Skin epidermis (tissue), 12 donors: Measurements from ENCODE around the gene CELF5.
"Not testable (repeated sequence)": the region's sequence is repeated elsewhere in the genome, so short reads cannot be mapped to it uniquely, and the experiment has no call there.

Experiments
- H3K27ac ChIP-seq, 21 experiments: fragments of 200-600 bp; sonication (generic) in 11 of 21; one replicate each; pipeline ENCODE4 v1.5.0; 2020; ENCODE audit warnings: mild to moderate bottlenecking in 3 of 21, inconsistent platforms in 2 of 21, moderate library complexity in 2 of 21
- H3K4me3 ChIP-seq, 7 experiments: fragments of 200-600 bp; sonication (generic) in 2 of 7; one replicate each; pipeline ENCODE4 v1.5.0; 2020; ENCODE audit warnings: inconsistent platforms in 2 of 7, mild to moderate bottlenecking in 2 of 7, moderate library complexity in 1 of 7

The CELF5 gene

GRCh38 chr19:3203805-3204645 is 20.4 kb upstream of the CELF5 start:
- H3K27ac ChIP-seq, result no peak overlapping the region

DNA sequence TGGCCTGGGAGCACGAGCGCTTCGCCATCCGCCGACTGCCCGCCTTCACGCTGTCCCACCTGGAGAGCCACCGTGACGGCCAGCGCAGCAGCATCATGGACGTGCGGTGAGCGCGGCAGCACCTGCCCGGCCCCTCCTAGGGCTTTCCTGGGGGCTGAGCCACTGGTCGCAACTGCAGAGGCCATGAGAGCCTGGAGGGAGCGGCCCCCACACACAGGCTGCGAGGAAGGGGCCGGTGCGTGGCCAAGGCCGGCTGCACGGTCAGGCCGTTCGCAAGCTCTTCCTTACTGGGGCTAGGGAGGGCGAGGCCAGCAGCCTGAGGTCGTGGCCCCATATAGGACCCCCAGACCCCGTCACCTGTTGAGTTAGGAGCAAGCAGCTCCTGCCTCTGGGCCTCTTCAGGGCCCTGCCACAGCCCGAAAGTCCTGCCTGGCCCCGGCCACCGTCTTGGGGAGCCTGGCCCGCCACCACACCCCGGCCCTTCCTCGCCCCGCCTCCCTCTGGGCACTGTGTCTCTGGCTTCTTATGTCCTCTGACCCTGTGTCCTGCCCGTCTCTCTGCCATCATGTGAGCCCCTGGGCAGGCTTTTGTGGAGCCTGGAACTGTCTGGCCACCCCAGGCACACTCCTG is 19.7 kb upstream of the CELF5 start:
- Histone ChIP-seq H3K27ac (no peak overlapping the region), H3K4me3 (no peak overlapping the region)

More at GRCh38 chr19:3203805-3204645, 20.4 kb upstream of the CELF5 start:
- no peak overlapping the region for H3K4me3 ChIP-seq

DNA sequence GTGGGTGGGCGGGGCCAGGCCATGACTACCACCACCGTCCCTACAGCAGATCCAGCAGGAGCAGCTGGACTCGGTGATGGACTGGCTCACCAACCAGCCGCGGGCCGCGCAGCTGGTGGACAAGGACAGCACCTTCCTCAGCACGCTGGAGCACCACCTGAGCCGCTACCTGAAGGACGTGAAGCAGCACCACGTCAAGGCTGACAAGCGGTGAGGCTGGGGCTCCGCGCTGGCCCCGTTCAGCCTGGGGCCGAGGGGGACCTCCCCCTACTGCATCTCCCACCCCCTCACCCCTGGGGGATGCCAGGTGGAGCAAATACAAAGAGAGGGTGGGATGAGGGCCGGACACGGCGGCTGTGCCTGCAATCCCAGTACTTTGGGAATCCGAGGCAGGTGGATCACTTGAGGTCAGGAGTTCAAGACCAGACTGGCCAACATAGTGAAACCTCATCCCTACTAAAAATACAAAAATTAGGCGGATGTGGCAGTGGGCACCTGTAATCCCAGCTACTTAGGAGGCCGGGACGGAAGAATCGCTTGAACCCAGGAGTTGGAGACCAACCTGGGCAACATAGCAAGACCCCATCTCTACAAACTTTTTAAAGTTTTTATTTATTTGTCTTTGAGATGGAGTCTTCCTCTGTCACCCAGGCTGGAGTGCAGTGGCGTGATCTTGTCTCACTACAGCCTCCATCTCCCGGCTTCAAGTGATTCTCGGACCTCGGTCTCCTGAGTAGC is 18.1 kb upstream of the CELF5 start:
- no peak overlapping the region for H3K4me3 ChIP-seq
- H3K27ac ChIP-seq, result no peak overlapping the region

DNA sequence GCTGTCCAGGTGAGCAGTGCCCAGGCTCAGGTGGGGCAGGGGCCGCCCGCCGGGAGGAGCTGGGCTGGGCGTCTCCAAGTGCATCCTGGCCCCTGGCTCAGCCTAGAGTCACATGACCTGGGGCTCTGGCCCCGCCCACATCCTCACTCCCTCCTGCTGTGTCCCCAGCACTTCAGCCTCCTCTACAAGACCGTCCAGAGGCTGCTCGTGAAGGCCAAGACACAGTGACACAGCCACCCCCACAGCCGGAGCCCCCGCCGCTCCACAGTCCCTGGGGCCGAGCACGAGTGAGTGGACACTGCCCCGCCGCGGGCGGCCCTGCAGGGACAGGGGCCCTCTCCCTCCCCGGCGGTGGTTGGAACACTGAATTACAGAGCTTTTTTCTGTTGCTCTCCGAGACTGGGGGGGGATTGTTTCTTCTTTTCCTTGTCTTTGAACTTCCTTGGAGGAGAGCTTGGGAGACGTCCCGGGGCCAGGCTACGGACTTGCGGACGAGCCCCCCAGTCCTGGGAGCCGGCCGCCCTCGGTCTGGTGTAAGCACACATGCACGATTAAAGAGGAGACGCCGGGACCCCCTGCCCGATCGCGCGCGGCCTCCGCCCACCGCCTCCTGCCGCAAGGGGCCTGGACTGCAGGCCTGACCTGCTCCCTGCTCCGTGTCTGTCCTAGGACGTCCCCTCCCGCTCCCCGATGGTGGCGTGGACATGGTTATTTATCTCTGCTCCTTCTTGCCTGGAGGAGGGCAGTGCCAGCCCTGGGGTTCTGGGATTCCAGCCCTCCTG is 16.8 kb upstream of the CELF5 start:
- H3K4me3 ChIP-seq, result no peak overlapping the region
- no peak overlapping the region for H3K27ac ChIP-seq

DNA sequence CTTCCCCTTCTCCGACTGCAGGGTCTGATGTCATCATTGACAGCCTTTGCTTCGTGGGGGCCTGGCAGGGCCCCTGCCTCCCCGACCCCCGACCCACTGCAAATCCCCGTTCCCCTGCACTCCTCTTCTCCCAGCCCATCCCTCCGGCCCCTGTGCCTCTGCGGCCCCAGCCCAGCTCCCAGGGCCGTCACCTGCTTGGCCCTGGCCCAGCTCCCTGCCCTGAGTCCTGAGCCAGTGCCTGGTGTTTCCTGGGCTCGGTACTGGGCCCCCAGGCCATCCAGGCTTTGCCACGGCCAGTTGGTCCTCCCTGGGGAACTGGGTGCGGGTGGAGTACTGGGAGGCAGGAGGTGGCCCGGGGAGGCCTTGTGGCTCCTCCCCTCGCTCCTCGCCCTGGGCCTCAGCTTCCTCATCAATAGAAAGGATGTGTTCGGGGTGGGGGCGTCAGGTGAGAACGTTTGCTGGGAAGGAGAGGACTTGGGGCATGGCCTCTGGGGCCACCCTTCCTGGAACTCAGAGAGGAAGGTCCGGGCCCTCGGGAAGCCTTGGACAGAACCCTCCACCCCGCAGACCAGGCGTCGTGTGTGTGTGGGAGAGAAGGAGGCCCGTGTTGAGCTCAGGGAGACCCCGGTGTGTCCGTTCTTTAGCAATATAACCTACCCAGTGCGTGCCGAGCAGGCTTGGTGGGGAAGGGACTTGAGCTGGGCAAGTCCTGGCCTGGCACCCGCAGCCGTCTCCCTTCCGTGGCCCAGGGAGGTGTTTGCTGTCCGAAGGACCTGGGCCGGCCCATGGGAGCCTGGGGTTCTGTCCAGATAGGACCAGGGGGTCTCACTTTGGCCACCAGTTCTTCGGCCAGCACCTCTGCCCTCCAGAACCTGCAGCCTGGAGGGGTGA is 15.9 kb upstream of the CELF5 start:
- Histone ChIP-seq H3K4me3 (no peak overlapping the region), H3K27ac (no peak overlapping the region)

DNA sequence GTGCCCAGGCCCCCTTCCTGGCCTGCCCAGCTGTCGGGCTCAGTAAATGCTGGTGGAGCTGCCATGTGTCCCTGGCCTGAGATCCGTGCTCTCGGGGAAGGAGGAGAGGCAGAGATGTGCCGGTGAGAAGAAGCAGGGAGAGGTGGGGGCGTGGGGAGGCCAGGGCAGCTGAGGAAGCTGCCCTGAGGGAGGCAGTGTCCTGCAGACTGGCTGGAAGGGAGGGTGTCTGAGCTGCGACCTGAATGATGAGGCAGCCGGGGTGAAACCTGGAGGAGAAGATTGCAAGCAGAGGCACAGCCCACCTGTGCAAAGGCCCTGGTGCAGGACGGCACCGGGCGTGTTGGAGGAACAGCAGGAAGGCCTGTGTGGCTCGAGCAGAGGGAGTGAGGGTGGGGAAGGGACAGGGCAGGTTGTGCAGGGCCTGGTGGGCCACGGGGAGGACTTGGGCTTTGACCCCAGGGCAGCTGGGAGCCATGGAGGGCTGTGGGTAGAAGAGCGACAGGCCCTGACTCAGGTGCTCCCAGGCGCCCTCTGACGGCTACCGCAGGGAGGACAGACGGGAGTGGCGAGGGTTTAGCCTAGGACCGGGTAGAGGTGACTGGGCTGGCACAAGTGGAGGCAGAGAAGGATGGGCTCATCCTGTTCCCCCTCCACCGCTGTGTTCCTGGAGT is 14.0 kb upstream of the CELF5 start:
- H3K27ac ChIP-seq, result no peak overlapping the region
- H3K4me3 ChIP-seq, result no peak overlapping the region

DNA sequence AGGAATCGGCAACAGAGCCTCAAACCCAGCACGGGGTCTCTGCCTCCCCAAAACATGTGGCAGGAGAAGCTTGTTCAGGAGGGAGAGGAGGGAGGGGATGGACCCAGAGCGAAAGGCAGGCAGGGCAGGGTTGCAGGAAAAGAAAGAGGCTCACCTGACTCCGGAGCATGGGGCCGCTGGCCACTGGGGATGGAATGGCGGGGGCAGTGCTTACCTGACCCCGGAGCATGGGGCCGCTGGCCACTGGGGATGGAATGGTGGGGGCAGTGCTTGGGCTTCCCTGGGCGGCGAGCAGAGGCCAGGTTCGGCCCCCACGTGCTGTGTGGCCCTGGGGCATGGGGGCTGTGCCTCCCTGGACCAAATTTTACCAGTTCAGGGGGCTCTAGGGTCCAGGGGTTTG is 13.3 kb upstream of the CELF5 start:
- no peak overlapping the region for H3K4me3 ChIP-seq

GRCh38 chr19:3213159-3213558 is 11.3 kb upstream of the CELF5 start:
- no peak overlapping the region for H3K27ac ChIP-seq
- no peak overlapping the region for H3K4me3 ChIP-seq

More for the DNA sequence above, 13.3 kb upstream of the CELF5 start:
- H3K27ac ChIP-seq, result no peak overlapping the region

GRCh38 chr19:3216874-3217273 is 7.6 kb upstream of the CELF5 start:
- H3K27ac ChIP-seq, result no peak overlapping the region
- no peak overlapping the region for H3K4me3 ChIP-seq

GRCh38 chr19:3220576-3220975 is 3.9 kb upstream of the CELF5 start:
- H3K4me3 ChIP-seq, result no peak overlapping the region

DNA sequence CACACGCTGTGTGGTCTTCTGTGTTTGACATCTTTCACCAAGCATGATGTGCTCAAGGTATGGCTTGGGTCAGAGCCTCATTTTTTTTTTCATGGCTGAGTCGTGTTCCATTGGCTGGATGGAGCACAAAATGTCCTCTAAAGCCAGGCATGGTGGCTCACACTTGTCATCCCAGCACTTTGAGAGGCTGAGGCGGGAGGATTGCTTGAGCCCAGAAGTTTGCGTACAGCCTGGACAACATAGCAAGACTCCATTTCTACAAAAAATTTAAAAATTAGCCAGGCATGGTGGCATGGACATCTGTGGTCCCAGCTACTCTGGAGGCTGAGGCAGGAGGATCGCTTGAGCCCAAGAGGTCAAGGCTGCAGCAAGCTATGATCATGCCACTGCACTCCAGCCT is 2.9 kb upstream of the CELF5 start:
- H3K27ac ChIP-seq, H3K4me3 ChIP-seq: not testable (repeated sequence)

More at GRCh38 chr19:3220576-3220975, 3.9 kb upstream of the CELF5 start:
- H3K27ac ChIP-seq, result no peak overlapping the region

- no peak overlapping the region for H3K27ac ChIP-seq
- no peak overlapping the region for H3K4me3 ChIP-seq
Observed at GRCh38 chr19:3222709-3223108, 1.8 kb upstream of the CELF5 start.

GRCh38 chr19:3225169-3225485 is 666 bp downstream of the CELF5 start:
- Histone ChIP-seq H3K4me3 (no peak overlapping the region), H3K27ac (no peak overlapping the region)

- H3K27ac ChIP-seq, result no peak overlapping the region
- no peak overlapping the region for H3K4me3 ChIP-seq
Observed at GRCh38 chr19:3225677-3226093, 1.2 kb downstream of the CELF5 start.

GRCh38 chr19:3227054-3227626 is 2.7 kb downstream of the CELF5 start:
- H3K4me3 ChIP-seq, result no peak overlapping the region
- no peak overlapping the region for H3K27ac ChIP-seq

DNA sequence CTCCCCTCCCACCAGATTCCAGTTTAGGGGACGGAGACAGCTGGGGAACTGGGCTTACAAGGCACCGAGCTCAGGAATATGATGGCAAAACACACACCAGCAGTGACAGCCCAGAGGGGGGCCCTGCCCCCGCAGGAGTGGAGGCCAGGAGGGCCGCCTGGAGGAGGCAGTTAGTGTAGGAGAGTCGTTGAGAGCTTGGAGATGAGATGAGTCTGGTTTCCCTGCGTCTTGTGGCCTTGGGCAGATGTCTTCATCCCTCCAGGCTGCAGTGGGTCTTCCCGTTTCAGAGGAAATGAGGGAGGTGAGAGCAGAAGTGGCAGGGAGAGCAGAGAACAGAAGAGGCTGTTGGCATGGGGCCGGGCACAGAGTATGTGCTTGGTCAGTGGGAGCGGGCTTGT is 4.9 kb downstream of the CELF5 start:
- Histone ChIP-seq H3K27ac (no peak overlapping the region), H3K4me3 (no peak overlapping the region)

DNA sequence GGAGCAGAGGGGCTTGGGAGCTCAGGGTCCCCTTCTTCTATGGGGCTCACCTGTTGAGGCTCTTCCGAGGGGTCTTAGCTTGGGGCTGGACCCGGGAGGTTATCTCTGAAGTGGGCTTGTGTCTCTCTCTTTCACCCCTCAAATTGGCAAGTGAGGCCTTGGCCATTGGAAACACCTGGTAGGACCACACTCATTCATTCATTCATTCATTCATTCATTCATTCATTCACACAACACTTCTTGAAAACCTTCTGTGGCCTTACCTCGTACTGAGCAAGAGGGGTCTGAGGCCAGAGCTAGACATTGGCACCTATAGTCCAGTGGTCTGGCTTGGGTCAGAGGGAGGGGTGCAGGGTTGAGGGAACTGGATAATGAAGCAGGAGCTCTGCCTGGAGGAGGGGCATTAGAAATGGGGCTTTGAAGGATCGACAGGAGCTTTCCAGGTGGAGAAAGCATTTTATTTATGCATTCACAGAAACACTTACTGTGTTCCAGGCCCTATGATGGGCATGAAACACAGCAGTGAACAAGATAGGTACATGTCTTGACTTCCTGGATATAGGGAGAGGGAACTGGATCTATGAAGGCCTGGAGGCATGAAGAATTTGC is 5.5 kb downstream of the CELF5 start:
- H3K27ac ChIP-seq, result no peak overlapping the region

DNA sequence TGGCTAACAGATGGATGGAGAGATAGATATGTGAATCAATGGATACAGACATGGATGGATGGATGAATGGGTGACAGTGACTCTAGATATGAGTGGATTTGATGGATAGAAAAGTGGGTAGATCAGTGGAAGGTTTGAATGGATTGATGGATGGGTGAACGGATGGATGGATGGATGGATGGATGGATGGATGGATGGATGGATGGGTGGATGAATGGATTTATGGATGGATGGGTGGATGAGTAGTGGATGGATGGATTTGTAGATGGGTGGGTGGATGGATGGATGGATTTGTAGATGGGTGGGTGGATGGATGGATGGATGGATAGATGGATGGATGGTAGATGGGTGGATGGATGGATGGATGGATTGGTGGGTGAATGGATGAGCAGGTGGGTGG is 6.8 kb downstream of the CELF5 start:
- Histone ChIP-seq H3K4me3 (no peak overlapping the region), H3K27ac (no peak overlapping the region)

More for the DNA sequence above, 5.5 kb downstream of the CELF5 start:
- H3K4me3 ChIP-seq, result no peak overlapping the region
